ENCODE data around the gene APOL1. TPM values are rescaled to one million over a fixed set of nuclear protein-coding genes. Genes with fewer than 3 reads are reported as not detected.
"Not testable (repeated sequence)": the region's sequence is repeated elsewhere in the genome, so short reads cannot be mapped to it uniquely, and the experiment has no call there.

The APOL1 gene
- total RNA-seq, result 85.8 TPM
- long read RNA-seq, partial matches to known transcripts, result 2 of 46 reads
- long read RNA-seq, other reads (novel, unspliced or antisense), result 36 of 46 reads

DNA sequence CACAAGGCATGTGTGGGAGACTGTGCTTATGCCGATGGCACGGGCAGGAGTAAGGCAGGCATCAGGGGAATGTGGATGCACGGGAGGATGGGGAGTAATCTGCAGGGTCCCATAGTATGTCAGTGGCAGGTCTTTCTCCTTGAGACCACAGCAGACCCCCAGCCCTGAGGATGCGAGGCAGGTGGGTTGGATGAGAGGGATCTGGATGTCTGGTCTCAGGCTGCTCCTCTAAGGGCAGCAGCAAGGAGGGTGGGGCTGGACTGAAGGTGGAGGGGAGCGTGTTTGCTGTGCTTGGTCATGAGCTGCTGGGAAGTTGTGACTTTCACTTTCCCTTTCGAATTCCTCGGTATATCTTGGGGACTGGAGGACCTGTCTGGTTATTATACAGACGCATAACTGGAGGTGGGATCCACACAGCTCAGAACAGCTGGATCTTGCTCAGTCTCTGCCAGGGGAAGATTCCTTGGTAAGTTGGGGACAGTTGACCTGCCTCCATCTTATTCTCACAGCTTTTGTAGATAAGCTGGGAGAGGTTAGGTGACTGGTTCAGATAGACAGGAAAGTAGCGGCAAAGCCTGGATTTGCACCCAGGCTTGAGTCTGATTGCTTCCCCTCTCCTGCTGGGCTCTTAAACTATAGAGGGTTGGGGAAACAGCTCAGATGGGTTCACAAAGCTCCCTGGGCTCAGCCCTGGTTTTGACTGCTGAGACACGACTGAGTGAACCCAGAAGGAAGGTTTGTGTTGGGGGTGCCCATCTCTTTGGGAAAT lies at the start of gene APOL1:
Gene APOL1 (plus strand): TSS at position 380 of the 769 bp plus-strand sequence. CDS start 1,823 bp downstream, outside the sequence.
- intact Hi-C loops (cut with DNase I), result no loop called here
- ATAC-seq, result peak; percentile 84 to 94
- H3K4me3 ChIP-seq, result peak within 1 kb of the TSS; percentile 64
- peaks cover 43% of the 10 kb centered on the region for H3K4me1 ChIP-seq
- no peaks in the 10 kb centered on the region for H3K9me3 ChIP-seq
- DNase-seq, result no peak
- peaks cover 12% of the 10 kb centered on the region for H3K36me3 ChIP-seq
- H3K27ac ChIP-seq, result peak within 1 kb of the TSS; percentile 80
- H3K27me3 ChIP-seq (ENCODE audit: low read depth), result no peaks in the 10 kb centered on the region
- TF ChIP-seq CTCF (IDR thresholded peaks at IDR 0.05), result no peak

DNA sequence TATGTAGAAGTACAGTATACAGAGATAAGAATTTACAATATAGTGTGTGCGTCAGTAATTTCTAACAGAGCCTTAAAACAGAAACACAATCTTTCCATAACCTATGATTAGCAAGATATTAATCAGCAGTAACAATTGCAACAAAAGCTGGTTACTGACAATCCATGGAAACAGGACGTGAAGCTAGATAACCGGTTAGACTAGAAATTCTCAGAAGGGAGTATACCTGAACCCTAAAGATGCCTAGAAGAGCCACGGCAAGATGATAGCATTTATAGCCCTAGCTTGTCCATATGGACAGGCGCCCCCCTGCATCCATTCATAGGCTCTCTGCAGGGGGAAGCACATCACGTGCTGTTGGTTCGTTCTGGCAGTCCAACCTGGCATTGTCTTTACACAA lies 49.5 kb upstream of the APOL1 start:
- H3K4me3 ChIP-seq; ATAC-seq; intact Hi-C loops (cut with DNase I); H3K9me3 ChIP-seq; H3K27me3 ChIP-seq (ENCODE audit: low read depth); H3K36me3 ChIP-seq; H3K27ac ChIP-seq; DNase-seq: not testable (repeated sequence)
- H3K4me1 ChIP-seq, result peaks cover 24% of the 10 kb centered on the region

DNA sequence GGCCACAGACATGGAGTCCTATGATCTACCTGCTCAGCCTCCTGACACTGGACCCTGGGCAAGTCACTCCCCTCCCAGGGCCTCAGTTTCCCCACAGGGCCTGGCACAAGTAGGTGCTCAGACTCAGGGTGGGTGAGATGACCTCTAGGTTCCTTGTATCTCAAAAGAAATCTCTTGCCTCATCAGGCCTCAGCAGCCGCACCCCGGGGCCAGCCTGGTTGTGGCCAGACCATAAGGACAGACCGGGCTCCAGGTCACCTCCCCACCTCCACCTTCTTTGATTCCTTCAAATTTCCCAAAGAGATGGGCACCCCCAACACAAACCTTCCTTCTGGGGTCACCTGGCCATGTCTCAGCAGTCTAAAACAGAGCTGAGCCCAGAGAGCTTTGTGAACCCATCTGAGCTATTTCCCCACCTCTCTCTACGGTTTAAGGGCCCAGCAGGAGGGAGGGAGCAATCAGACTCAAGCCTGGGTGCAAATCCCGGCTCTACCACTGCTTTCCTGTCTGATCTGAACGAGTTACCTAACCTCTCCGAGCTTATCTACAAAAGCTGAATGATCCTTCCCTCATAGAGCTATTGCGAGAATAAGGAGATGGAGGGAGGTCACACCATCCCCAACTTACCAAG lies 48.8 kb upstream of the APOL1 start:
- peaks cover 27% of the 10 kb centered on the region for H3K4me1 ChIP-seq
- TF ChIP-seq CTCF (IDR thresholded peaks at IDR 0.05), result no peak
- H3K36me3 ChIP-seq, result no peaks in the 10 kb centered on the region
- no peak overlapping the region for H3K4me3 ChIP-seq
- no peak overlapping the region for H3K27ac ChIP-seq
- no peaks in the 10 kb centered on the region for H3K9me3 ChIP-seq
- intact Hi-C loops (cut with DNase I), result no loop called here
- ATAC-seq (peak in 1 of 2 donors; percentile 47), DNase-seq (no peak)
- H3K27me3 ChIP-seq (ENCODE audit: low read depth), result no peaks in the 10 kb centered on the region

- no peaks in the 10 kb centered on the region for H3K27me3 ChIP-seq (ENCODE audit: low read depth)
- intact Hi-C loops (cut with DNase I), result no loop called here
- no peak for TF ChIP-seq CTCF (IDR thresholded peaks at IDR 0.05)
- no peak overlapping the region for H3K27ac ChIP-seq
- no peaks in the 10 kb centered on the region for H3K36me3 ChIP-seq
- H3K4me1 ChIP-seq, result peaks cover 22% of the 10 kb centered on the region
- DNase-seq, result no peak
- ATAC-seq, result peak in 1 of 2 donors; percentile 78
- H3K9me3 ChIP-seq, result no peaks in the 10 kb centered on the region
- no peak overlapping the region for H3K4me3 ChIP-seq
These were observed 48.3 kb upstream of the APOL1 start for GRCh38 chr22:36204632-36205015.

DNA sequence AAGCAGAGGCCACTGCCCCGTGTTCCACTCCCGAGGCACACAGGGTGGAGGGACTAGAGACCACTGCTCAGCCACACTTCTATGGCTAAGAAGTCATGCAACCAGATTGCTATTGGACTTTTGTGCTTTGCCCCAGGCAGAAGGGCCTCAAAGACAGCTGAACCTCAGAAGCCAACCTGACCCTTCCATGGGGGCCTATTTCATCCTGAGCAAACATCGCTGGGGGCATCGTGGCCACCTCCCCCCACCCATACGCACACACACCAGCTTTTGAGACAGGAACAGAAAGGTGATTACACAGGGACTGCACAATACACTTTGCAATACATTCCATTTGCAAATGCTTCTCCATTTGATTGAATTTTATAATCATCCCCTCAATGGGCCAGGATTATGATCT lies 47.4 kb upstream of the APOL1 start:
- H3K4me1 ChIP-seq, result peaks cover 26% of the 10 kb centered on the region
- H3K27ac ChIP-seq; H3K4me3 ChIP-seq; intact Hi-C loops (cut with DNase I); H3K36me3 ChIP-seq; ATAC-seq; H3K27me3 ChIP-seq (ENCODE audit: low read depth); DNase-seq; H3K9me3 ChIP-seq: not testable (repeated sequence)

GRCh38 chr22:36206255-36206654 lies 46.7 kb upstream of the APOL1 start:
- DNase-seq (no peak), ATAC-seq (no peak)
- H3K4me1 ChIP-seq, result peaks cover 32% of the 10 kb centered on the region
- no peaks in the 10 kb centered on the region for H3K36me3 ChIP-seq
- H3K4me3 ChIP-seq, result no peak overlapping the region
- H3K9me3 ChIP-seq, result no peaks in the 10 kb centered on the region
- TF ChIP-seq CTCF (IDR thresholded peaks at IDR 0.05), result no peak
- H3K27me3 ChIP-seq (ENCODE audit: low read depth), result no peaks in the 10 kb centered on the region
- intact Hi-C loops (cut with DNase I), result no loop called here
- H3K27ac ChIP-seq, result no peak overlapping the region

Data from lower lobe of right lung (tissue), 2 donors.